Activated naive CD8-positive, alpha-beta T cell treated with anti-CD3 and anti-CD28 coated beads, Interleukin-2, amount 50 U/mL, for 16 hours (primary cell): ENCODE measurements around the gene LIN28A.
"Not testable (repeated sequence)": the region's sequence is repeated elsewhere in the genome, so short reads cannot be mapped to it uniquely, and the experiment has no call there.

Source experiments
- DNase-seq: peaks from one replicate; pipeline ENCODE4 v3.0.0-alpha.2; 2020; ENCODE audit warnings: low read depth, low spot score

Gene LIN28A, protein sequence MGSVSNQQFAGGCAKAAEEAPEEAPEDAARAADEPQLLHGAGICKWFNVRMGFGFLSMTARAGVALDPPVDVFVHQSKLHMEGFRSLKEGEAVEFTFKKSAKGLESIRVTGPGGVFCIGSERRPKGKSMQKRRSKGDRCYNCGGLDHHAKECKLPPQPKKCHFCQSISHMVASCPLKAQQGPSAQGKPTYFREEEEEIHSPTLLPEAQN

DNA sequence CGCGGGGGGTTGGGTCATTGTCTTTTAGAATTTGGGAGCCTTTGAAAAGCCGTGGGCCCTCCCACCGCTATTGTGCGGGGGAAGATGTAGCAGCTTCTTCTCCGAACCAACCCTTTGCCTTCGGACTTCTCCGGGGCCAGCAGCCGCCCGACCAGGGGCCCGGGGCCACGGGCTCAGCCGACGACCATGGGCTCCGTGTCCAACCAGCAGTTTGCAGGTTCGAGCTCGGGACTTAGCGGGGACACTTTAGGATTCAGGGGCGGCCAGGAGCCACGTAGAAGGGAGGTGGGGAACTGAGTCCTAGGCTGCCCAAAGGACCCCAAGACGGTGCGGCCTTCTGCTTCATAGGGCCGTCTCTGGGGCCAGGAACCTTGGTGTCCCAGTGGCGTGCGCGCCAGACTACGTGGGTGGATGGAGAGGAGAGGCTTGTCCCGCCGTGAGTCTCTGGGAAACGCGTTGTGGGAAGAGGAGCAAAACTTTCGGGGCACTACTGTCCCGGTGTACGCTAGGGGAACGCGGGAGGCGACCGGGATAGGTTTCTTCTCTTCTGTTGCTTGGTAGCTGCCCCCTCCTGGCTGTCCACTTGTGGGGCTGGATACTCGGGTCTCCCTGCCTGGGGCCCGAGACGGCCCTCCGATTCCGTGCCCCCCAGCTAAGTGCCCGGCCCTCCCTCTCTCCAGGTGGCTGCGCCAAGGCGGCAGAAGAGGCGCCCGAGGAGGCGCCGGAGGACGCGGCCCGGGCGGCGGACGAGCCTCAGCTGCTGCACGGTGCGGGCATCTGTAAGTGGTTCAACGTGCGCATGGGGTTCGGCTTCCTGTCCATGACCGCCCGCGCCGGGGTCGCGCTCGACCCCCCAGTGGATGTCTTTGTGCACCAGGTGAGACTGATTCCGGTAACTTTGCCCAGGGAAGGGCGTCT is at the start of gene LIN28A:
TSS of gene LIN28A (plus strand) at position 112 of the 918 bp plus-strand sequence. CDS start at position 187, 75 bp downstream.
- DNase-seq, result no peak

DNA sequence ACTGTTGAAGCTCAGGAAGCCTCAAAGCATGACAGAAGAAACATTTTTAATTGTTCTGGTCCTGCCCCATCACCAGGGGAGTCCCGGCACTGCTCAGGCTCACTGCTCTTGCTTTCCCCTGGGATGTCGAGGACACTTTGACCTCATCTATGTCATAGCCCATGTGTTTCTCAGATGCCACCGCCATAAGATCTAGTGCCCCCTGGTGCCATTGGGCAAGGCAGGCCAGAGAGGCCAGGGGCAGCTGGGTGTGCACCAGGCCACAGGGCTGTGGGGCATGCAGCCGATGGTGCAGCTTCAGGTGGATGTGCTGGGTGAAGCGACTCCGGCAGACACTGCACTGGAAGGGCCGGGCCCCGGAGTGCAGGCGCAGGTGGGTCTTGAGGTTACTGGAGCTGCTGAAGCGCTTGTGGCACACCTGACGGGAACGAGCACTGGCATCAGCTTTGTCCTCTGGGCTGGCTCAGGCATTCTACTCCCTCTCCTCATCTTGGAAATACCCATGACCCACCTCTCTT is 49.0 kb upstream of the LIN28A start:
- DNase-seq, result no peak

DNA sequence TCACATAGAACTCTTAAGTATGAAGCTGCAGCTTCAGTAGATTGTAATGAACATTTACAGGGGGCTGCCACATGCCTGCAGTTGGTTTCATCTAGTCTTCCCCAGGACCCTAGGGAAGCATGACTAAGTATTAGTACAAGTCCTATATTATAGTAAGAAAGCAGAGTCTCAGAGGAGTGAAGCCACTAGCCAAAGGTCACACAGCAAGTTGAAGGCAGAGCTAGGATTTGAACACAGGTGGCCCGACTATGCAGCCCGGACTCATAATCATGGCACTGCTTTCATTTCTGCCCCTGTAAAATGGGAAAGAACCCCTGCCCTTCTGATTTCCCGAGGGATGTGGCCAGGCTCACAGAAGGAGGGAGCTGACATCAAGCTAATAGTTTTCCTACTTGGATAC is 48.3 kb upstream of the LIN28A start:
- no peak for DNase-seq

DNA sequence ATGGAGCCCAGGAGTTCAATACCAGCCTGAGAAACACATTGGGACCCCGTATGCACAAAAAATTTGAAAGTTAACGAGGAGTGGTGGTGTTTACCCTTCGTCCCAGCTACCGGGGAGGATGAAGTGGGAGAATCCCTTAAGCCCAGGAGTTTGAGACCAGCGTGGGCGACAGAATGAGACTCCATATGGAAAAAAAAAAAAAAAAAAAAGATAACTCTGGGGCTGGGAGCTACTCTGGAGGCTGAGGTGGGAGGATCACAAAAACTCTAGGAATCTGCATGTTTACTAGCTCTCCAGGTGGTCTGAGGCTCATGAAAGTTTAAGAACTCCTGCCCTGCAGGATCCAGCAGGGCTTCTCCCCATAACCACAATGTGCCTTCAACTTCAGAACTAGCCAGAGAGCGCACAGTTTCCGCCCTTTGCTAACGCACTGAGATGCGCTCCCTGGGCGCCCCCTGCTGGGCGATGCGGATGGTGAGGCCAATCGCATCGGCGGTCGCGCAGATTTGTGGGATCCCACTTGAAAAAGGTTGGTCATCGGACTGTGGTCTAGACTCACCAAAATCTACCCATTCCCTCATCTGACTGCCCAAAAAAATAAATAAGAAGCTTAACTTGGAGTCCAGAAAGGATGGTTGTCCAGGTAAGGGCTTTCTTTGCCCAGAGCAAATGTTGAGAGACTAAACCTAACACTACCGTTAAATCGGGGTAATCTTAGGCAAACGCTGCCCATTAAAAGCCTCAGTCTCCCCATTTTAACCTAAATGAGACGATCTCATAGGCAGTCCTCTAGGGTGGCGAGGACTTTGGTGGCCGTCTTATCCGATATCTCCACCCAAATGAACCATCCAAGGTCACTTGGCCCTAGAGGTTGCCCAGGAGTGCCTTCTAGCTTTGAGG is 46.8 kb upstream of the LIN28A start:
- peak; percentile 64 for DNase-seq

DNA sequence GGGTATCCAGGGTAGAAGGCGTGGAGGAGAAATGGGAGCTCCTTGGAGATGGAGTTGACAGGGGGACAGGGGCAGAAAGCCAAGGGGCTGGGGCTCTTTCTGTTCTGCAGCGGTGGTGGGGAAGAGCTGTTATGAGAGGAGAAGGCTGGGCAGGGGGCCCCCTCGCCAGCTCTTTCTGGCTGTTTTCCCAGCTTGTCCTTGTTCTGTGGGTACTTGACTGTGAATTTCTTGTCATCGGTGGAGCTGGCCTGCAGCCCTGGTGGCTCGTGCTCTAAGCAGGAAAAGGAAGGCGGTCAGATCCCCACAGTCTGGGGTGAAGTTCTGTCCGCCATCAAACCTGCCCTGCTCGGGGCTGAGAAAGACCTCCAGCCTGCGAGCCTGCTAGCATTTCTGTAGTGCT is 45.7 kb upstream of the LIN28A start:
- no peak for DNase-seq

DNA sequence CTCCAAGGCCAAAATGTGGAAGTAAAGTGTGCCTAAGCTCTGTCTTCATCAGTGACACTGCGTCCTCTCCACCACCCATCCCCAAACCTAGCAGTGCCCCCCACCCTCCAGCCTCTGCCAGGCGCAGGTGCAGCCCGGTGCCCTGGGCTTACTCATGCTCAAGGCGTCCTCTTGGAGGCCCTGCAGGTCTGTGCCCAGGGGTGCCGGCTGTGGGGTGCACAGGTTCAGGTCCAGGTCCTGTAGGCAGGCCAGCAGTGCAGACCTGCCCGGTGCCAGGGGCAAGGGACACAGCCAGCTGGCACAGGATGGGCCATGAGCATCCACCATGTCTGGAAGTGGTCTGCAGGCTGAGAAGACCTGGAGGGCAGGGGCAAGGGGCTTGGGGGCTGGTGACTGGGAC is 43.2 kb upstream of the LIN28A start:
- DNase-seq, result no peak

DNA sequence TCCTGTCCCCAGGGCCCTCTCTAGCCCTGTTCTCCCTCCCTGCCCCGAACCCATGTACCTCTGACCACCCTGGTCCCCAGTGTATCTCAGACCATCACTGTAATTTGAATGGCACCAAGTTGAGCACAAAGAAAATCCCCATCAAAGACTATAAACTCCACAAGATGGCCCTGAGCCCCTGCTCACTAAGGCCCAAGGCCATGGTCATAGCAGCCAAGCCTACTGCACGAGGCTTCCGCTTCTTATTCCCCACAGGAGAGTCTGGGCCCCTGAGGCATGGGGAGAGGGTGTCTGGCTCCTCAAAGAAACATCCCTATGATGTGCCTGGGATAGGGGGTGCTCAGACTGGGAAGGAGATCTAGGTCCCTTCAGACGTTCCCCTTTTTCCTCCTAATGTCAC is 42.6 kb upstream of the LIN28A start:
- DNase-seq, result no peak

DNA sequence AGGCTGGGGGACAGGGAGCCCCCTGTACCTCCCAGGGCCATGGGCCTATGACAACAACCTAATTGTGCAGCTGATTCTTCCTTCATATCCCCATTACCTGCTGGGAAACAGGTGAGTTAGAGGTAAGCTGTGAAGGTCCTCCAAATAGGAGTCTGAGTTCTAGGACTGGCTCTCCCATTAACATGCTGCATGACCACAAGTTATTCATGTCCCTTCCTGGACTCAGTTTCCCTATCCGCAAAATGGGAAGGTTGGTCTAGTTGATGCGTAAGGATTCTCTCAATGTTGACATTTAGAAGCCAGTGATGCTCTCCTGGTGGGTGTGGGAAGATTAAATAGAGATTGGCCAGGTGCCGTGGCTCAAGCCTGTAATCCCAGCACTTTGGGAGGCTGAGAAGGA is 42.1 kb upstream of the LIN28A start:
- DNase-seq, result no peak

DNA sequence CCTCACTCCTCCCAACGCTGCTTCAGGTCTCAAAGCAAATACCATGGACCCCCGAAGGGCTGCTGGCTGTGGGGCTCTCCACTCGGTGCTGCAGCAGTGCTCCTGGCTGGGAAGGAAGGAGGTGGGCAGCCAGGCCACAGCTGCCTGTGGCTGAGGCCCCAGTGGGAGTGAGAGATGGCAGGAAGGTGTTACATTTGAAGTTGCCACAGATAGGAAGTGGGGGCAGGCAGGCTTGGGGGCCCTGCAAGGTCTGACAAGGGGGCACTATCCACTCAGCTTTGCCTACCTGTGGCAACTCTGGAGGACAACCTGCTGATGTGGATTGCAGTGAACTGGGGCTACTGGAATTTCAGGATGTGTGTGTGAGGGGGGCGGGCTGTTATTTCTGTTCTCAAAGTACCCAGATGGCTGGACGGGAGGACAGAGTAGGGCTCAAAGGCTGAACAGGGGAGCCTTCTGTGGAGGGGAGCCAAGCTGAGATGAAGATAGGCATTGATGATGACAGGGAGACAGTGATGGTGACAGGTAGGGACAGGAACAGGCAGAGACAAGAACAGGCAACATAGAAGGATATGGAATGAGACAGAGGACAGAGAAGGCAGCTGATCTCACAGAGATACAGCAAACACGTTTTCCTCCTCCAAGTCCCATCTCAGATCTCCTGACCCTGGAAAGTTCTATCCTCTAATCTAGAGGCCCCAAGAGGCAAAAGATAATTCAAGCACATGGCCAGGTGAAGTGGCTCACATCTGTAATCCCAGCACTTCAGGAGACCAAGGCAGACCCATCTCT is 39.8 kb upstream of the LIN28A start:
- no peak for DNase-seq

DNA sequence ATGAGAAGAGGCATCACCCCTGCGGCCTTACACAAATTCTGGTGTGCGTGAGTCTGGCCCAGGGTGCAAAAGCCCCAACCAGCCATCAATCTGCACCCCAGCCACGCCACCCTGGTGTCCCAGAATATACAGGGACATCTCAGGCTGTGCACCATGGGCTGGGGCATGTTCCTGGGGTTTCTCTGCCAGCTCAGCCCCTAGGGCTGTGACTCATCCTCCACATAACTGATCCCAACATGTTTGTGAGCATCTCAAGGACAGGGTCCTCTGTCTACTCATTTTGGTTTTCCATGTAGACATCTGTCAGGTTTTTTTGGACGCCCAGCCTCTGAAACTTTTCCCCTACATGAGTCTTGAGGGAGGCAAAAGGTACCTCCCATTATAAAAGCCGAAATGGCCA is 38.6 kb upstream of the LIN28A start:
- no peak for DNase-seq

DNA sequence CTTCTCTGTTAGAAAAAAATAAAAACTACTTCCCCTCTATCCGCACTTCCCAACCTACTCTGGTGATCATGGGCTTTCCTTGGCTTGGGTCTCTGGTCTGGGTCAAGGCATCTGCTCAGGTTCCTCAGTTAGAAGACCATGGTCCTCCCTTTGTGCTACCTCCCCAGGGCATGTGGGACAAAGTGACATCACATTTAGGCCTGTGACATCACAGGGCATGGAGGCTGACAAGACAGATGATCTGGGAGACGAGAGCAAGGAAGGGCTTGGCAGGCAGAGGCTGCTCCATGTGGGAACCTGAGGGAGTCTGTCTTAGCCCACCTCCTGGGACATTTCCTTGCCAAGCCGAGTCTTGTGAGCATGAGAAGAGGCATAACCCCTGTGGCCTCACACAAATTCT is 38.0 kb upstream of the LIN28A start, which contains the start of gene ZNF683:
TSS of gene ZNF683 (minus strand) at position 140 of the 400 bp plus-strand sequence. CDS start 4,179 bp downstream, outside the sequence.
- not testable (repeated sequence) for DNase-seq

DNA sequence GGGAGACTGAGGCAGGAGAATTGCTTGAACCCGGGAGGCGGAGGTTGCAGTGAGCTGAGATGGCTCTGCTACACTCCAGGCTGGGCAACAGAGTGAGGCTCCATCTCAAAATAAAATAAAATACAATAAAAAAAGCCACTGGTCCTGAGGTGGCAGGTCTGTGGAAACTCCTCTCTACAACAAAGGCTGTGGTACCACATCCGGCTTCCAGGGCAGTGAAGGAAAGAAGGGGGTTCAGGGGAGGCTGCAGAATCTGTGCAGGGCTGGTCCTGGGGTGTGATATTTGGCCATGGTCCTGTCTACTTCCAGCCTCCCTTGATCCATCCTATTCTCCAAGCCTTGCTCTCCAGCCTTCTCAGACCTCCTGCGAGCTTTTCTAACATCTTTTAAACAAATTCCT is 37.3 kb upstream of the LIN28A start:
- no peak for DNase-seq

DNA sequence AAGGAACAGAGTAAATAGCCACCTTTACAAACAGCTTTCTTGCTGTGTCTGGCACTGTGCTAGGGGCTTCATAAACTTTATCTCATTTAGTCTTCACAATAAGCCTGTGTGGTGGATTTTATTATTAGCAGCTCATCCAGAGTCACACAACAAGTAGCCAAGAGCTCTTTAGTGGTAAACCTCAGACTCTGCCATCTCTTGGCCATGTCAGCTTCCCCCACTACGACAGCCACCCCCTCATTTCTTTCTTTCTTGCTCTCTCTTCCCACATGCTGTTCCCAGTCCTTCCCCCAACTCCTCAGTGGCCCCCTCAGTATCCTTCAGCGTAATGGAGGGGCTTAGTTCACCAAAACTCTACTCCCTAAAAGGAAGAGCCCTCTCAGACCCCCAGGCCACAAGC is 36.8 kb upstream of the LIN28A start:
- DNase-seq, result no peak

DNA sequence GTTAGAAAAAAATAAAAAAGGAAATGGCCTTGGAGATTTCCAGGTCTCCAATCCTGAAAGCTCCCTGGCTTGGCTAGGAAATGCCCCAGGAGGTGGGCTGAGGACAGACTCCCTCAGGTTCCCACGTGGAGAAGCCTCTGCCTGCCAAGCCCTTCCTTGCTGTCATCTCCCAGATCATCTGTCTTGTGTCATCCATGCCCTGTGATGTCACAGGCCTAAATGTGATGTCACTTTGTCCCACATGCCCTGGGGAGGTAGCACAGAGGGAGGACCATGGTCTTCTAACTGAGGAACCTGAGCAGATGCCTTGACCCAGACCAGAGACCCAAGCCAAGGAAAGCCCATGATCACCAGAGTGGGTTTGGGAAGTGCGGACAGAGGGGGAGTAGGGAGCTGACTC is 36.3 kb upstream of the LIN28A start:
- DNase-seq, result not testable (repeated sequence)

DNA sequence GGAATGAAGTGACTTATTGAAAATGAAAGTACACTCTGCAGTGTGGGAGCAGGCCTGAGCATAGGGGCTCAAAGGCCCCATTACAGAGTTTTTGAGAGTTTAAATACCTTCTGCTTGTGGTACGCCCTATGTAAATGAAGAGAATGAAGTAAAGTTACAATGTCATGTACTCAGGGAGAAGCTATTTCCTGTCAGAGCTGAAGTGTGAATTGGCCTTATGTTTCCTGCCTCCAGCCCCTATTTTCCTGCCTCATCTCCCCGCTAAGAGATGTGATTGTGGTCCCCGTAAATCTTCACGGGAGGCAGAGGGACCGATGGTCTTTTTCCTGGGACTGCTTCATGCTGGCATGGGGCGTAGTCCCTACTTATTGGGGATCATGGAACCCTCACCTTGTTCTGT is 35.5 kb upstream of the LIN28A start:
- no peak for DNase-seq

DNA sequence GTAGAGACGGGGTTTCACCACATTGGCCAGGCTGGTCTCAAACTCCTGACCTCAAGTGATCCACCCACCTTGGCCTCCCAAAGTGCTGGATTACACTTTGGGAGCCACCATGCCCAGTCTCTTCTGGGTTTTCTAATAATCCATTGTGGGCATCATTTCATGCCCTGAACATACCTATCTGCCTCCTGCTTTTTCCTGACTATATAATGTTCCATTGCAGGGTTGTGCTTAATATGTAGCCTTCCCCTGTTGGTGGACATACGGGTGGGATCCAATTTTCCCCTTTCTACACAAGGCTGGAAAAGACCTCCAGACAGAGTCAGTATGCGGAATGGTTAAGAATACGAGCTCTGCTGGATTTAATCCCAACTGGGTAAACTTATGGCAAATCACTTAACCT is 34.6 kb upstream of the LIN28A start:
- no peak for DNase-seq

DNA sequence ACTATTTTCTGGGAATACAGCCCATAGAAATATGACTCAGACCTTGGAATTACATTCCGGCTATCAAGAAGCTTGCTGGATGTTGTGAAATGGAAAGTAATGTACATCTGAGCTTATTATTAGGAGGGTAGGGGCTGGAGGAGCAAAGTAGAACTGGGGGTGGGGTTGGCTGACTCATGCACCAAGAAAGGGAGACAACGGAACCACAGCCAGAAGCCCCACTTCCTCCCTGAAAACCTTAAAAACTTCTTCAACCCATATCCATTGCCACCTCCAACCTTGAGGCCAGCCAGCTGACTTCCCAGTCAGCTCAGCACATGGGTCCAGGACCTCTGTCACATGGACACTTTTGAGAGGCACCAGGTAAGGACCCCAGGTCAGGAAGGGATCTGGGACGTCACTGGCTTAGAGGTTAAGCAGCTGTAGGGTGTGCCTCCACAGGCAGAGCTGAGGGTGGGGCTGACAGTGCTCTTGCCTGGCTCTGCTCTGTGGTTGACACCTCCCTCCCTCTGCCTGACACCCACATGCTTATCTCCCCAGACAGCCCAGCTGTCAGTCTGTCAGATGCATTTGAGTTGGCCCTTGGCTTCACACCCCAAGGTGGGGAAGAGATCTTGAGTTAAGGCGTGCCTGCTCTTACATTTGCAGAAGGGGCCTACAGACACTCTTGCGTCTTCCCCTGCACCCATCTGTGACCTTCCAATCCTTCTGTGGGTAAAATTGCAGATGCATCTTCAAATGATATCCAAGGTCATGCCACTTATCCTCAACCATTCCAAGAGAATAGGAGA is 32.3 kb upstream of the LIN28A start:
- peak; percentile 40 for DNase-seq

DNA sequence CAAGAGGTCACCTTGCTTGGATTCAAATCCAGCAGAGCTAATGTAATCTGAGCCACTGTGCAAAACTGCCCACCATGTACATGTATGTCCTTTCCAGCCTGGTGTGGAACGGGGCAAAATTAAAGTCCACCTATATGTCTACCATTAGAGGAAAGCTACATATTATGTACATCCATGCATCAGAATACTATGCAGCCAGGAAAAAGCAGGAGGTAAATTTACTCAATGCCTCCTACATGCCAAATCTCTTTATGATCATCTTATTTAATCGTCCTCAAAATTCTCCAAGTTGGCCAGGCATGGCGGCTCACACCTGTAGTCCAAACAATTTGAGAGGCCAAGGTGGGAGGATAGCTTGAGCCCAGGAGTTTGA is 31.8 kb upstream of the LIN28A start:
- DNase-seq, result no peak

DNA sequence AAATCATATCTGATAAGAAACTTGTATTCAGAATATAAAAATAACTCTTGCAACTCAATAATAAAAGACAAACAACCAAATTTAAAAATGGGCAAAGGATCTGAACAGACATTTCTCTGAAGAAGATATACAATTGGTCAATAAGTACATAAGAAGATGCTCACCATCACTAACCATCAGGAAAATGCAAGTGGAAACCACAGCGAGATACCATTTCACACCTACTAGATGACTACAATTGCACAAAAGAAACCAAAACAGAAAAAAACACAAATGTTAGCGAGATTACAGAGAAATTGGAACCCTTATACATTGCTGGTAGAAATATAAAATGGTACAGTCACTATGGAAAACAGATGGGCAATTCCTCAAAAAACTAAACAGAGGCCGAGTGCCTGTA is 26.5 kb upstream of the LIN28A start:
- DNase-seq, result no peak

DNA sequence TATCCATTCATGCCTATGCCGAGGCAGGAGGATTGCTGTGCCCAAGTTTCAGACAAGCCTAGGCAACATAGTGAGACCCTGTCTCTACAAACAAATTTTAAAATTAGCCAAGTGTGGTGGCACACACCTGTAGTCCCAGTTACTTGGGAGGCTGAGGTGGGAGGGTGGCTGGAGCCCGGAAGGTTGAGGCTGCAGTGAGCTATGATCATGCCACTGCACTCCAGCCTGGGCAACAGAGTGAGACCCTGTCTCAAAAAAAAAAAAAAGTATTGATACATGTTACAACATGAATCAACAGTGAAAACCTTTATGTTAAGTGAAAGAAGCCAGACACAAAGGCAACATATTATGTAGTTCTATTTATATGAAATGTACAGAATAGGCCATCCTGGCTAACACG is 25.6 kb upstream of the LIN28A start:
- not testable (repeated sequence) for DNase-seq
